SK-N-SH (cell line): ENCODE results near the gene SEZ6. TPM values are rescaled to one million over a fixed set of nuclear protein-coding genes. Genes with fewer than 3 reads are reported as not detected.

Experiments
- CTCF ChIA-PET: fragments of 300-600, 350-600 bp; formaldehyde crosslinking; extraction: SDS; loops from one replicate; lab custom pipeline; 2021; lab: Yijun Ruan, JAX
- POLR2A ChIA-PET: fragments of 350-600 bp; sonication (Branson Sonifier 250); formaldehyde crosslinking; extraction: SDS; loops from one replicate; lab custom pipeline; 2020; ENCODE audit warnings: antibody characterized with exemption, inconsistent platforms; lab: Yijun Ruan, JAX
- DNase-seq: peaks from one replicate; pipeline ENCODE4 v3.0.0; 2012
- H2AFZ ChIP-seq: fragments of 200-600 bp; sonication (generic); 2 replicates; pipeline ENCODE4 v1.8.1; 2016; ENCODE audit warnings: antibody characterized with exemption, mild to moderate bottlenecking, low read depth
- H3F3A ChIP-seq: fragments of 200-600 bp; sonication (generic); replicated peaks from 2 replicates; pipeline ENCODE3; 2016; ENCODE audit warnings: antibody characterized with exemption, mild to moderate bottlenecking; ENCODE audit not compliant: insufficient read depth
- H3K27ac ChIP-seq, 2 experiments: fragments of 200-500 bp in 1 of 2; fragments of 200-600 bp in 1 of 2; sonication (Bioruptor generic) in 1 of 2; sonication (generic), shearing (Covaris generic) in 1 of 2; 2 replicates each; pipeline versions ENCODE4 v1.5.1 to v1.6.1; 2014 to 2016; ENCODE audit warnings: low read depth in 2 of 2, inconsistent platforms in 1 of 2, low read length in 1 of 2, mild to moderate bottlenecking in 1 of 2, mixed read lengths in 1 of 2
- H3K27me3 ChIP-seq: fragments of 200-600 bp; sonication (generic), shearing (Covaris generic); 2 replicates; pipeline ENCODE4 v1.6.1; 2016; ENCODE audit warnings: mixed run types; ENCODE audit not compliant: insufficient read depth
- H3K36me3 ChIP-seq, 2 experiments: fragments of 200-500 bp in 1 of 2; fragments of 200-600 bp in 1 of 2; sonication (Bioruptor generic) in 1 of 2; sonication (generic) in 1 of 2; replicated peaks in 1 of 2; 2 replicates each; pipeline versions ENCODE3 to v1.5.1; 2014 to 2016; ENCODE audit warnings: low read length in 1 of 2, mild to moderate bottlenecking in 1 of 2; ENCODE audit not compliant: insufficient read depth in 2 of 2, control insufficient read depth in 1 of 2
- H3K4me1 ChIP-seq, 2 experiments: fragments of 200-500 bp in 1 of 2; fragments of 200-600 bp in 1 of 2; sonication (Bioruptor generic) in 1 of 2; sonication (generic), shearing (Covaris generic) in 1 of 2; 2 replicates each; pipeline versions ENCODE4 v1.5.1 to v1.6.1; 2014 to 2016; ENCODE audit warnings: low read depth in 1 of 2, low read length in 1 of 2, mixed run types in 1 of 2; ENCODE audit not compliant: insufficient read depth in 2 of 2, control insufficient read depth in 1 of 2
- H3K4me2 ChIP-seq: fragments of 200-600 bp; sonication (generic), shearing (Covaris generic); 2 replicates; pipeline ENCODE4 v1.6.1; 2017; ENCODE audit warnings: mixed run types
- H3K4me3 ChIP-seq, 2 experiments: fragments of 200-500 bp in 1 of 2; fragments of 200-600 bp in 1 of 2; sonication (Bioruptor generic) in 1 of 2; sonication (generic), shearing (Covaris generic) in 1 of 2; 2 replicates each; pipeline versions ENCODE4 v1.5.1 to v1.8.1; 2014 to 2016; ENCODE audit warnings: low read depth in 2 of 2, inconsistent platforms in 1 of 2, low read length in 1 of 2, mild to moderate bottlenecking in 1 of 2, mixed read lengths in 1 of 2, moderate library complexity in 1 of 2
- H3K79me2 ChIP-seq: fragments of 200-600 bp; sonication (generic); 2 replicates; pipeline ENCODE4 v1.8.1; 2017; ENCODE audit warnings: mild to moderate bottlenecking; ENCODE audit not compliant: insufficient read depth
- H3K9ac ChIP-seq: fragments of 200-600 bp; sonication (generic); 2 replicates; pipeline ENCODE4 v1.6.1; 2017; ENCODE audit warnings: mixed run types
- H3K9me2 ChIP-seq: fragments of 200-600 bp; sonication (generic); 2 replicates; pipeline ENCODE4 v1.6.1; 2017; ENCODE audit warnings: mixed run types
- H3K9me3 ChIP-seq: fragments of 200-600 bp; sonication (generic); 2 replicates; pipeline ENCODE4 v1.6.1; 2017; ENCODE audit warnings: mixed run types, mild to moderate bottlenecking, moderate library complexity
- H4K20me1 ChIP-seq: fragments of 200-600 bp; sonication (generic); 2 replicates; pipeline ENCODE4 v1.6.1; 2017; ENCODE audit warnings: mild to moderate bottlenecking, mixed run types; ENCODE audit not compliant: insufficient read depth
- EZH2phosphoT487 ChIP-seq: fragments of 200-600 bp; sonication (generic); IDR thresholded peaks from 2 replicates; pipeline ENCODE4 v1.6.1; 2017; ENCODE audit warnings: low read depth, mixed run types, mild to moderate bottlenecking, antibody characterized with exemption, moderate library complexity, borderline replicate concordance
- FOXJ3 ChIP-seq: sonication (generic); formaldehyde crosslinking; IDR thresholded peaks from 2 replicates; pipeline ENCODE4 v1.5.1; 2020; ENCODE audit warnings: mild to moderate bottlenecking, missing genetic modification reagents
- GABPA ChIP-seq: IDR thresholded peaks from 2 replicates; pipeline ENCODE4 v1.4.0; 2012; ENCODE audit warnings: low read depth, mild to moderate bottlenecking
- MXI1 ChIP-seq: IDR thresholded peaks from 2 replicates; pipeline ENCODE4 v1.6.1; 2012; ENCODE audit warnings: mild to moderate bottlenecking, low read depth, low read length, improper control_type of control experiment
- NFIC ChIP-seq: IDR thresholded peaks from 2 replicates; pipeline ENCODE4 v1.4.0; 2012; ENCODE audit warnings: borderline replicate concordance
- NRF1 ChIP-seq: IDR thresholded peaks from 2 replicates; pipeline ENCODE4 v1.6.1; 2012; ENCODE audit warnings: low read depth, mild to moderate bottlenecking, low read length
- POLR2AphosphoS5 ChIP-seq: IDR thresholded peaks from 2 replicates; pipeline ENCODE4 v1.6.1; 2012; ENCODE audit warnings: low read depth, low read length
- RAD21 ChIP-seq: IDR thresholded peaks from 2 replicates; pipeline ENCODE4 v1.6.1; 2012; ENCODE audit warnings: mild to moderate bottlenecking, low read length
- RXRA ChIP-seq: IDR thresholded peaks from 2 replicates; pipeline ENCODE4 v1.4.0; 2012; ENCODE audit warnings: low read depth, mild to moderate bottlenecking, borderline replicate concordance
- SMC3 ChIP-seq: IDR thresholded peaks from 2 replicates; pipeline ENCODE4 v1.6.1; 2012; ENCODE audit warnings: low read depth, low read length, improper control_type of control experiment
- TCF12 ChIP-seq: IDR thresholded peaks from 2 replicates; pipeline ENCODE4 v1.4.0; 2012
- TEAD4 ChIP-seq: IDR thresholded peaks from 2 replicates; pipeline ENCODE4 v1.4.0; 2012; ENCODE audit warnings: mild to moderate bottlenecking, borderline replicate concordance; ENCODE audit not compliant: insufficient read depth
- YY1 ChIP-seq: IDR thresholded peaks from 2 replicates; pipeline ENCODE4 v1.4.0; 2012; ENCODE audit warnings: low read depth, mild to moderate bottlenecking
- WGBS: methylation state at CpG from one replicate; pipeline ENCODE4 v1.1.6; 2017; ENCODE audit warnings: low lambda C conversion rate; 5-methylcytosine and 5-hydroxymethylcytosine counted together
- polyA plus RNA-seq, 3 experiments: library from polyadenylated mRNA; depleted of rRNA; stranded (reverse); fragments of >200 nt; gene quantifications; 2 replicates each; pipeline ENCODE4 v1.2.3, GENCODE V29; 2012
- TF ChIP-seq, protein P1 (sequence below): IDR thresholded peaks from 2 replicates; pipeline ENCODE4; 2012
- TF ChIP-seq, protein P2 (sequence below): IDR thresholded peaks from 2 replicates; pipeline ENCODE4 v1.4.0; 2012; ENCODE audit warnings: low read depth, borderline replicate concordance
- TF ChIP-seq, protein P3 (sequence below): fragments of 150-350 bp; IDR thresholded peaks from 2 replicates; pipeline ENCODE4 v1.6.1; 2016; ENCODE audit warnings: mild to moderate bottlenecking, low read depth, low read length
- TF ChIP-seq, protein P4 (sequence below): IDR thresholded peaks from 2 replicates; pipeline ENCODE4 v1.6.1; 2012; ENCODE audit warnings: mild to moderate bottlenecking, low read depth, low read length, moderate library complexity

The SEZ6 gene
- polyA plus RNA-seq, 1 of the 3 experiments (the other 2 are of a cell fraction) = 0.12 TPM

DNA sequence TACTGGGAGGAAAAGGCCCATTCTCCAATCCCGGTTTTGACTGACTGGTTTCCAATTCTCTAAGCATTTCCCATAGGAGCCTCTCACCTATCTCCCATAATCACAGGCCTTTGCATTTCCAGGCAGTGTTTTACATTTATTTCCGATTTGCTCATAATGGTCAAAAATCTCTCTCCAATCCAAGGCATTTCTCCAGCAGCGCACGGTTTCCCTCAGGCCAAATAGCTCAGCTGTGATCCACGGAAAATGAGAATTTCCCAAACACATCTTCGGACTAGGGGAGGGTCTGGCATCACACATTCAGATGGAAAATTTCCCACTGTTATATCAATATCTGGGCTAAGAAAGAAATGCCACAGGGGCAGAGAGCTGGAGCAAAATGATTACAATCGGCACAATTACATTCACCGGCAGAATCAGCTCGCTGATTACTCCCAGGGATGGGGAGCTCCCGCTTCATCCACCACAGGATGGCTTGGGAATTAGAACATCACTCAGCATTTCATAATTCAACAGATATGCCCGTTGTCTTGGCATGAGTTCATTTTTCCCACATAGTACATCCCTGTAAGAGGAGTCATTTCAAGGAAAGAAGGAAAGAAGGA lies 43.8 kb upstream of the SEZ6 start (continued):
- TF ChIP-seq, protein P1, sequence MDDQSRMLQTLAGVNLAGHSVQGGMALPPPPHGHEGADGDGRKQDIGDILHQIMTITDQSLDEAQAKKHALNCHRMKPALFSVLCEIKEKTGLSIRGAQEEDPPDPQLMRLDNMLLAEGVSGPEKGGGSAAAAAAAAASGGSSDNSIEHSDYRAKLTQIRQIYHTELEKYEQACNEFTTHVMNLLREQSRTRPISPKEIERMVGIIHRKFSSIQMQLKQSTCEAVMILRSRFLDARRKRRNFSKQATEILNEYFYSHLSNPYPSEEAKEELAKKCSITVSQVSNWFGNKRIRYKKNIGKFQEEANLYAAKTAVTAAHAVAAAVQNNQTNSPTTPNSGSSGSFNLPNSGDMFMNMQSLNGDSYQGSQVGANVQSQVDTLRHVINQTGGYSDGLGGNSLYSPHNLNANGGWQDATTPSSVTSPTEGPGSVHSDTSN = no peak
- TF ChIP-seq, protein P2, sequence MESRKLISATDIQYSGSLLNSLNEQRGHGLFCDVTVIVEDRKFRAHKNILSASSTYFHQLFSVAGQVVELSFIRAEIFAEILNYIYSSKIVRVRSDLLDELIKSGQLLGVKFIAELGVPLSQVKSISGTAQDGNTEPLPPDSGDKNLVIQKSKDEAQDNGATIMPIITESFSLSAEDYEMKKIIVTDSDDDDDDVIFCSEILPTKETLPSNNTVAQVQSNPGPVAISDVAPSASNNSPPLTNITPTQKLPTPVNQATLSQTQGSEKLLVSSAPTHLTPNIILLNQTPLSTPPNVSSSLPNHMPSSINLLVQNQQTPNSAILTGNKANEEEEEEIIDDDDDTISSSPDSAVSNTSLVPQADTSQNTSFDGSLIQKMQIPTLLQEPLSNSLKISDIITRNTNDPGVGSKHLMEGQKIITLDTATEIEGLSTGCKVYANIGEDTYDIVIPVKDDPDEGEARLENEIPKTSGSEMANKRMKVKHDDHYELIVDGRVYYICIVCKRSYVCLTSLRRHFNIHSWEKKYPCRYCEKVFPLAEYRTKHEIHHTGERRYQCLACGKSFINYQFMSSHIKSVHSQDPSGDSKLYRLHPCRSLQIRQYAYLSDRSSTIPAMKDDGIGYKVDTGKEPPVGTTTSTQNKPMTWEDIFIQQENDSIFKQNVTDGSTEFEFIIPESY = no peak
- no peak for TF ChIP-seq EZH2phosphoT487
- TF ChIP-seq YY1 = no peak
- no peak for TF ChIP-seq TEAD4
- no peak for TF ChIP-seq NRF1
- no peak for TF ChIP-seq NFIC
- no peak for TF ChIP-seq GABPA
- TF ChIP-seq FOXJ3 (CRISPR knock-in tag) = peak; percentile 58; the same call in 1 of the 2 replicates

DNA sequence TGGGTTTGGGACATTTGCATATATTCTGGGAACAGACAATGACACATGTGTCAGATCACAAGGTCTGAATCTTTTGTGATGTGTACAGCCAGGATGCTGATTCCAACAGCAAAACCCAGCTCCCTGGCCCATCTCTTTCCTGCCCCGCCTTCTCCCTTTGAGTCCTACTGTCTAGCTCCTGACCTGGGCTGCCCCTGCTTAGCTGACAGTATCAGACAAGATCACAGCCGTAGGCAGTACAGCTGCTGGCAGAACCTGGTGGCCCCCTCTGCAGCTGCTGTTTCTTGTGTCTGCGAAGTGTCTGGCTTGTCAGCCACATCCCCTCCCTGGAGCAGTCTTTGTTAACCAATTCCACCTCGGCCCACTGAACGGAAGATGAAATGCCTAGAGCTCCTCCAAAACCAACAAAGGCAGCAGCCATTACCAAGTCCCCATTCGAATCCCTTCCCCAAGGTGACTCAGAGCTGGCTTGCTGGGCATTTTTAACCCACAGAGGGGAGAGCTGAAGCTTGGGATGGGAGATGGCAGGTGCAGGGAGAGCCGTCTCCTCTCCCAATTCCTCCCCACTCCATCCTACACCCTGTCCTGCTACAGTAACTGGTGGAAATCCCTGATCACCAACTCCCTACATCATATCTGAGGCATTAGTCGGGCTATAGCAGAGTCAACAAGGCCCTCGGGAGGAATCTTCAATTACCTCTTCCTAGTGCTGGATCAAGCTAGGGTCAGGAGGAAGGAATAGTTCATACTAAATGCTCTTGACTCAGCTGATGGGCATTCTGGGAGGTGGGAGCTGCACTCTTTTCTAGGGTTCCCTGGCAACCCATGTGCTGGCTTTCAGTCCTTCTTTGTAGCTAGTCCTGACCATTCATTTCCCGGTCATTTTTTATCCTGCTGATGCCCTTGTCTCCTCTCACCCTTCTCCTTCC lies 42.9 kb upstream of the SEZ6 start:
- Histone ChIP-seq H4K20me1 (no peaks in the 10 kb centered on the region), H3K4me3 (no peak overlapping the region), H3K27me3 (no peaks in the 10 kb centered on the region), H3K9ac (no peak overlapping the region), H3K79me2 (no peaks in the 10 kb centered on the region), H3K4me2 (peak overlapping the region; percentile 61), H2AFZ (peak overlapping the region; percentile 60; the same call in 1 of the 2 replicates), H3K9me3 (no peaks in the 10 kb centered on the region), H3F3A (peaks cover 9% of the 10 kb centered on the region), H3K27ac (peak overlapping the region; percentile 55 to 99), H3K4me1 (peaks cover 27 to 64% of the 10 kb centered on the region in 2 experiments), H3K36me3 (no peaks in the 10 kb centered on the region), H3K9me2 (no peaks in the 10 kb centered on the region)
- DNase-seq = peak; percentile 80
- CTCF ChIA-PET = interaction anchor here (0.9 to 3.8 kb wide), 17 partner anchors 9 to 131 kb away, joined by 3 to 55 read pairs (median 5); partner anchors contain the start of gene MYO18A
- 28% methylated on average over 10 of the region's 10 CpGs for WGBS
- POLR2A ChIA-PET = interaction anchor here (0.6 to 2.4 kb wide), 14 partner anchors 10 to 660 kb away, joined by 3 to 22 read pairs (median 3); no protein-coding TSS in a partner anchor
- TF ChIP-seq, protein P2 = no peak
- TF ChIP-seq, protein P3, sequence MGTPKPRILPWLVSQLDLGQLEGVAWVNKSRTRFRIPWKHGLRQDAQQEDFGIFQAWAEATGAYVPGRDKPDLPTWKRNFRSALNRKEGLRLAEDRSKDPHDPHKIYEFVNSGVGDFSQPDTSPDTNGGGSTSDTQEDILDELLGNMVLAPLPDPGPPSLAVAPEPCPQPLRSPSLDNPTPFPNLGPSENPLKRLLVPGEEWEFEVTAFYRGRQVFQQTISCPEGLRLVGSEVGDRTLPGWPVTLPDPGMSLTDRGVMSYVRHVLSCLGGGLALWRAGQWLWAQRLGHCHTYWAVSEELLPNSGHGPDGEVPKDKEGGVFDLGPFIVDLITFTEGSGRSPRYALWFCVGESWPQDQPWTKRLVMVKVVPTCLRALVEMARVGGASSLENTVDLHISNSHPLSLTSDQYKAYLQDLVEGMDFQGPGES = no peak
- TF ChIP-seq TCF12 (peak; percentile 84), SMC3 (0 out of 2 replicates have a peak, but pooled peaks have one; percentile 6), MXI1 (peak; percentile 90), RXRA (no peak), POLR2AphosphoS5 (peak; percentile 75), RAD21 (peak; percentile 20)
- TF ChIP-seq, protein P4, sequence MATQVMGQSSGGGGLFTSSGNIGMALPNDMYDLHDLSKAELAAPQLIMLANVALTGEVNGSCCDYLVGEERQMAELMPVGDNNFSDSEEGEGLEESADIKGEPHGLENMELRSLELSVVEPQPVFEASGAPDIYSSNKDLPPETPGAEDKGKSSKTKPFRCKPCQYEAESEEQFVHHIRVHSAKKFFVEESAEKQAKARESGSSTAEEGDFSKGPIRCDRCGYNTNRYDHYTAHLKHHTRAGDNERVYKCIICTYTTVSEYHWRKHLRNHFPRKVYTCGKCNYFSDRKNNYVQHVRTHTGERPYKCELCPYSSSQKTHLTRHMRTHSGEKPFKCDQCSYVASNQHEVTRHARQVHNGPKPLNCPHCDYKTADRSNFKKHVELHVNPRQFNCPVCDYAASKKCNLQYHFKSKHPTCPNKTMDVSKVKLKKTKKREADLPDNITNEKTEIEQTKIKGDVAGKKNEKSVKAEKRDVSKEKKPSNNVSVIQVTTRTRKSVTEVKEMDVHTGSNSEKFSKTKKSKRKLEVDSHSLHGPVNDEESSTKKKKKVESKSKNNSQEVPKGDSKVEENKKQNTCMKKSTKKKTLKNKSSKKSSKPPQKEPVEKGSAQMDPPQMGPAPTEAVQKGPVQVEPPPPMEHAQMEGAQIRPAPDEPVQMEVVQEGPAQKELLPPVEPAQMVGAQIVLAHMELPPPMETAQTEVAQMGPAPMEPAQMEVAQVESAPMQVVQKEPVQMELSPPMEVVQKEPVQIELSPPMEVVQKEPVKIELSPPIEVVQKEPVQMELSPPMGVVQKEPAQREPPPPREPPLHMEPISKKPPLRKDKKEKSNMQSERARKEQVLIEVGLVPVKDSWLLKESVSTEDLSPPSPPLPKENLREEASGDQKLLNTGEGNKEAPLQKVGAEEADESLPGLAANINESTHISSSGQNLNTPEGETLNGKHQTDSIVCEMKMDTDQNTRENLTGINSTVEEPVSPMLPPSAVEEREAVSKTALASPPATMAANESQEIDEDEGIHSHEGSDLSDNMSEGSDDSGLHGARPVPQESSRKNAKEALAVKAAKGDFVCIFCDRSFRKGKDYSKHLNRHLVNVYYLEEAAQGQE = 0 out of 2 replicates have a peak, but pooled peaks have one; percentile 33
